Activated T-helper 2 cell treated with anti-CD3 and anti-CD28 coated beads, Interferon-gamma antibody, Interleukin-2, Interleukin-4, amounts not matched to agents 10 μg/mL and 5 μg/mL and 100 μg/mL, durations not matched to agents 14 hours and 24 hours and 36 hours (primary cell): ENCODE data around the gene SLC6A6. TPM values are rescaled to one million over a fixed set of nuclear protein-coding genes. Genes with fewer than 3 reads are reported as not detected.

Experiments used
- DNase-seq: peaks from one replicate; pipeline ENCODE4 v3.0.0; 2021; ENCODE audit warnings: low spot score
- H3K27ac Mint-ChIP-seq: one replicate; pipeline ENCODE4 v1.8.0; 2021; ENCODE audit warnings: mixed read lengths
- H3K27me3 Mint-ChIP-seq: one replicate; pipeline ENCODE4 v1.8.0; 2021; ENCODE audit warnings: low read depth, mixed read lengths
- H3K36me3 Mint-ChIP-seq: one replicate; pipeline ENCODE4 v1.8.0; 2021; ENCODE audit warnings: low read depth, mixed read lengths
- H3K4me1 Mint-ChIP-seq: one replicate; pipeline ENCODE4 v1.8.0; 2021; ENCODE audit warnings: low read depth, mixed read lengths
- H3K4me3 Mint-ChIP-seq: one replicate; pipeline ENCODE4 v1.8.0; 2021; ENCODE audit warnings: low read depth, mild to moderate bottlenecking, moderate library complexity, mixed read lengths
- H3K9me3 Mint-ChIP-seq: one replicate; pipeline ENCODE4 v1.8.0; 2021; ENCODE audit warnings: mixed read lengths
- intact Hi-C: fragments of 100-400 bp; cut with micrococcal nuclease; formaldehyde crosslinking; loops from one replicate; pipeline ENCODE4 v1.15.1; 2023
- total RNA-seq: library from RNA; stranded (reverse); gene quantifications from 2 replicates; pipeline ENCODE4 v1.2.3, GENCODE V29; 2022

SLC6A6 gene
- total RNA-seq, 1 donor from 2014 or later, result 55.8 TPM

DNA sequence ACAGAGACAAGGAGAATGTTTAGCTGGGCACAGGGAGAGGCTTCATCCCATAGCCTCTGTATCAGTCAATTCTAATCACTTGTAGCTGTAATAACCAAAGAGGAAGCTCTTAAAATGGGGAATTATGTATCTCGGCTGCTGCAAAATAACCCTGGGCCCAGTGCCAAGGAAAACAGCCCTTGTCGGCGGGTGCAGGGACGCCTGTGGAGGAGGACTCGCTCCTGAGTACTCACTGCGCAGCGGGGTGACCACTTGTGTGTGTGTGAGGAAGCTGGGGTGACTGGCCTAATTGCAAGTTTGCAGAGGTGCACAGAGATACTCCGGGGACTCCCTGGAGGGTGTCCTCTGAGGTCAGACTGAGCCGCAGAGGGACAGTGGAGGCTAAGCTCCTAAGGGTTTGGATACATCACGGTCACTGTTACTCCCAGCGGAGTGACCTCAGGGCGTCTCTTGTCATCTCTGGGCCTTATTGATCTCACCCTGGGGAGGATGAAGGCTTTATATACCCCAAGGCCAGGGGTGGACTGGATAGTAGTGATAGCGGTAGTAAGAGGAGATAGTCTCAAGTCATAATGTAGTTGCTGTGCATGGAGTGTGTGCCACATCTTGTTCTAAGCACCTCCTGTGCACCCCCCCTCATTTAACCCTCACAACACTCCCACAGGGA lies 37.2 kb downstream of the SLC6A6 start:
- peaks cover 10% of the 10 kb centered on the region for H3K36me3 Mint-ChIP-seq
- DNase-seq, result no peak
- no peaks in the 10 kb centered on the region for H3K27me3 Mint-ChIP-seq
- H3K9me3 Mint-ChIP-seq, result no peaks in the 10 kb centered on the region
- peaks cover 12% of the 10 kb centered on the region for H3K4me1 Mint-ChIP-seq
- intact Hi-C loops, result no loop called here
- no peak overlapping the region for H3K27ac Mint-ChIP-seq
- H3K4me3 Mint-ChIP-seq, result no peak overlapping the region

GRCh38 chr3:14440168-14440518 lies 37.7 kb downstream of the SLC6A6 start:
- Mint-ChIP-seq H3K27me3 (no peaks in the 10 kb centered on the region), H3K27ac (no peak overlapping the region), H3K36me3 (peaks cover 11% of the 10 kb centered on the region), H3K4me1 (peaks cover 8% of the 10 kb centered on the region), H3K9me3 (no peaks in the 10 kb centered on the region), H3K4me3 (no peak overlapping the region)
- intact Hi-C loops, result no loop called here
- no peak for DNase-seq

DNA sequence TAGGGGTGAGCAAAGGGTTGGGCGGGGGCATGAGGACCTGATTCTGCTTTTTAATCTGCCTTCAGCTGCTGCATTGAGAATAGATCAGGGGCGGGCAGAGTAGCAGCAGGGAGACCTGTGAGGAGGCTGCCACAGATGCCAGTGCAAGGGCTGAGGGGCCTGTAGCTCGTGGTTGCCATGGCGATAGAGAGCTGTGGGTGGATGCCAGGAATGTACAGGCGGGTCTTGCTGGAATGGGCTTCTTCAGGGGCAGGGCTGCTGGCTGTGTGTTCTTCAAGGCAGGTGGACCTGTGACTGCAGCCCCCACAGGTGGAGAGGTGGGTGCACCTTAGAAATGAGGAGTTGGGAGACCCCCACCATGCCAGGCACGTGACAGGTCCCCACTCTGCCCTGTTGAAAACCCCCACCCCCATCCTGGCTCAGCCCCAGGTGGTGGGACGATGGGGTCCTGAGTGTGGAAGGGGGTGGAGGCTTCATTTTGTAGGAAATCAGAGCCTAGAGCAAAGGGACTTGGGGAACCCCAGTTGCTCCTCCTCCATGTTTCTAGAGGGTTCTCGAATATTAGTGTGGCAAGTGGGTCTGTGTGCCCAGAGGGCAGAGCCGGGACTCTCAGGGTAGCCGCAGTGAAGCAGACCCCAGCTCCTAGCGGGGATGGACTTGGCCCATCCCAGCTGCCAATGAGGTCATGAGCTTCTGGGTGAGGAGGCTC lies 38.3 kb downstream of the SLC6A6 start:
- Mint-ChIP-seq H3K27ac (no peak overlapping the region), H3K27me3 (no peaks in the 10 kb centered on the region), H3K4me1 (peaks cover 8% of the 10 kb centered on the region), H3K36me3 (peaks cover 15% of the 10 kb centered on the region), H3K4me3 (no peak overlapping the region), H3K9me3 (no peaks in the 10 kb centered on the region)
- no peak for DNase-seq
- intact Hi-C loops, result no loop called here

DNA sequence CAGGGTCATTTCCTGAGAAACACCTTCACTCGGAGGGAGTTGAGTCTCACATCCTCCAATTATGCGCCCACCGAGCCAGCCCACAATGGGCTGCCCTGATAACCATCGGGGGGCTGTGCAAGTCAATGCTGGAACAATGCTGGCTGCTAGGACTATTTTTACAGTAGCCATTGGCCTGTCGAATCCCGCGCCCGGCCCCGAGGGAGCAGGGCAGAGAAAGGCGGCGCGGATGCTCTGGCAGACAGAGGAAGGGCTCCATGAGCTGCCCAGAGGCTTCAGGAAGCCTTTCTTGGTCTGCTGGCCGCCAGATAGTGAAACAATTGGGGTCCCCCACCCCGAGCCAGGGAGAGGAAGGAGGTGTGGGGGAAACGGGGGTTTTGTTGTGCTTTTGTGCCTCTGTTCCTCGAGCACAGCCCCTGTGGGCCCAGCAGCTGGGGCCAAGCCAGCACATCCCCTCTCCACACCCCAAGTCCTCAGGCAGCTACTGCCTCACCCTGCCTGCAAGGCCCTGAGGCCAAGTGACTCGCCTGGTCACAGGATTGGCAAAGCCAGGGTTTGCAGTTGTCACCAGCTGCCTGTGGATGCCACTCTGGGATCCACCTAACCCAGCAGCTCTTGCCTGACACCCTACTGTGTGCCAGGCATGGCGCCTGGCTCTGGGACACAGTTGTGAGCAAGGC lies 39.0 kb downstream of the SLC6A6 start:
- H3K27me3 Mint-ChIP-seq, result no peaks in the 10 kb centered on the region
- H3K4me1 Mint-ChIP-seq, result peaks cover 8% of the 10 kb centered on the region
- intact Hi-C loops, result no loop called here
- peaks cover 22% of the 10 kb centered on the region for H3K36me3 Mint-ChIP-seq
- no peak for DNase-seq
- H3K4me3 Mint-ChIP-seq, result no peak overlapping the region
- no peaks in the 10 kb centered on the region for H3K9me3 Mint-ChIP-seq
- H3K27ac Mint-ChIP-seq, result no peak overlapping the region

- Mint-ChIP-seq H3K4me3 (no peak overlapping the region), H3K4me1 (peaks cover 6% of the 10 kb centered on the region), H3K36me3 (peaks cover 23% of the 10 kb centered on the region), H3K27me3 (no peaks in the 10 kb centered on the region), H3K9me3 (no peaks in the 10 kb centered on the region), H3K27ac (no peak overlapping the region)
- intact Hi-C loops, result no loop called here
- no peak for DNase-seq
Observed at GRCh38 chr3:14441920-14442300, 39.5 kb downstream of the SLC6A6 start.

DNA sequence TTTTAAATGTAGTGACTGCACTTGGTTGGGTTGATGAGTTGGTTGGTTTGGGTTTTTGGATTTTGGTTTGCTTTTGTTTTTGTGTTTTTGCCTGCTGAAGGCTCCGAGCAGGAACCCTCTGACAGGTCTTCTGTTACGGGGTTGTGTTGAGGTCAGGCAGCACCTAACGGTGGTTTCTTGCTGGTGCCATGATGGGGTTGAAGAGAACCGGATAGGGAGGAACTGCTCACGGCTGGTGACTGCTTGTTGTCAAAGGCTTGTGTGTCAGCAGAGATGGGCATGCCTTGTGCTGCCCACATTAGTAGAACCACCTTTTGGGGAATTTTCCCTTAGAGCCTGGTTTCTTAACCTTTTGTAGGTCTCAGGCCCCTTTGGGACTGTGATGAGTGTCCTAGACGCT lies 42.0 kb downstream of the SLC6A6 start:
- DNase-seq, result no peak
- Mint-ChIP-seq H3K9me3 (no peaks in the 10 kb centered on the region), H3K27ac (no peak overlapping the region), H3K27me3 (no peaks in the 10 kb centered on the region), H3K36me3 (peaks cover 42% of the 10 kb centered on the region), H3K4me1 (peaks cover 4% of the 10 kb centered on the region), H3K4me3 (no peak overlapping the region)
- intact Hi-C loops, result no loop called here

DNA sequence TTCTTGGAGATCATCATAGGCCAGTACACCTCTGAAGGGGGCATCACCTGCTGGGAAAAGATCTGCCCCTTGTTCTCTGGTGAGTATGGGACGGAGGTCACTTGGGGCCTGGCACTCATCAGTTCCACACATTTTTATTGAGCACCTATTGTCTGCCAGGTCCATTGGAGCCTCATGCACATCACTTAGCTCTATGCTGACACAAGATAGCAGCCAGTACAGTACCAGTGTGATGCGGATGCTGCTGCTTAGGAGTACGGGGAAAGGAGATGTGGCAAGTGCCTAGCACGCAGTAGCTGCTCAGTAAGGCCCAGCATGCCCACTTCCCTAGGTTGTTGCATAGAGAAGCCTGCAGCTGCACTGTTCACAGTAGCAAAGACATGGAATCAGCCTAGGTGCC lies 43.4 kb downstream of the SLC6A6 start:
- H3K4me1 Mint-ChIP-seq, result no peaks in the 10 kb centered on the region
- no peaks in the 10 kb centered on the region for H3K9me3 Mint-ChIP-seq
- H3K27me3 Mint-ChIP-seq, result no peaks in the 10 kb centered on the region
- intact Hi-C loops, result no loop called here
- no peak overlapping the region for H3K4me3 Mint-ChIP-seq
- peaks cover 43% of the 10 kb centered on the region for H3K36me3 Mint-ChIP-seq
- no peak overlapping the region for H3K27ac Mint-ChIP-seq
- no peak for DNase-seq

- no peak for DNase-seq
- Mint-ChIP-seq H3K4me1 (no peaks in the 10 kb centered on the region), H3K9me3 (no peaks in the 10 kb centered on the region), H3K36me3 (peaks cover 52% of the 10 kb centered on the region), H3K27me3 (no peaks in the 10 kb centered on the region), H3K27ac (no peak overlapping the region), H3K4me3 (no peak overlapping the region)
- intact Hi-C loops, result no loop called here
Observed at GRCh38 chr3:14446988-14447570, 44.7 kb downstream of the SLC6A6 start.

GRCh38 chr3:14448063-14448462 lies 45.7 kb downstream of the SLC6A6 start:
- intact Hi-C loops, result no loop called here
- H3K27me3 Mint-ChIP-seq, result no peaks in the 10 kb centered on the region
- H3K4me1 Mint-ChIP-seq, result no peaks in the 10 kb centered on the region
- H3K9me3 Mint-ChIP-seq, result no peaks in the 10 kb centered on the region
- no peak for DNase-seq
- no peak overlapping the region for H3K27ac Mint-ChIP-seq
- no peak overlapping the region for H3K4me3 Mint-ChIP-seq
- H3K36me3 Mint-ChIP-seq, result peaks cover 54% of the 10 kb centered on the region

GRCh38 chr3:14448756-14449727 lies 46.6 kb downstream of the SLC6A6 start:
- intact Hi-C loops, result no loop called here
- Mint-ChIP-seq H3K27me3 (no peaks in the 10 kb centered on the region), H3K9me3 (no peaks in the 10 kb centered on the region), H3K27ac (no peak overlapping the region), H3K36me3 (peaks cover 58% of the 10 kb centered on the region), H3K4me1 (no peaks in the 10 kb centered on the region), H3K4me3 (no peak overlapping the region)
- no peak for DNase-seq

- no peaks in the 10 kb centered on the region for H3K4me1 Mint-ChIP-seq
- intact Hi-C loops, result no loop called here
- no peak for DNase-seq
- no peak overlapping the region for H3K27ac Mint-ChIP-seq
- no peak overlapping the region for H3K4me3 Mint-ChIP-seq
- no peaks in the 10 kb centered on the region for H3K27me3 Mint-ChIP-seq
- peaks cover 56% of the 10 kb centered on the region for H3K36me3 Mint-ChIP-seq
- no peaks in the 10 kb centered on the region for H3K9me3 Mint-ChIP-seq
Observed at GRCh38 chr3:14450506-14450905, 48.1 kb downstream of the SLC6A6 start.

DNA sequence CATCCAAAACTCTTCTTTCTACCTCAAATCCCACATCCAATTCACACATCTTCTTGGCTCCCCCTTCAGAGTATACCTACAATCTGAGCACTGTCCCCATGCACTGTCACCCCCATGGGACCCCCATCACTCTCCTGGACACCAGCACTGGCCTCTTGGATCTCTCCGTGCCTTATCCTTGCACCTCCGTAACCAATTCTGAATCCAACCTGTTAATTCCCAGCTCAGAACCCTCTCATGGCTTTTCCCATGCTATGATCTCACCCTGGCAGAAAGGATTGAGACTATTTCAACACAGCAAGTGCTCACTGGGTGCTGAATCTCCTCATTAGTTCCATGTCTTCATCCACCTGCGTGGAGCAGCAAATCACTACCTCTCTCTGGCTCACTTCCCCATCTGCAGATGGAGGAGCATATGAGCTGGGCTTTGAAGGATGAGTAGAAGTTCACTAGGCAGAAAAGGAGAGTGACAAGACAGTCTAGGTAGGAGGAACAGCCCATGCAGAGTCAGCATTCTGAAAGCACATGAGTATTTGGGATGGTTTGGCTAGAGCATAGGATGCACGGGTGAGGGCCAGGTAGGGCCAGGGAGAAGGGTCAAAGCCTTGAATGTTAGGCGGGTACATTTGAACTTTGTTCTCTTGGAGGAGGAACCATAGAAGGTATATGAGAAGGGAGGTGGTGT lies 48.7 kb downstream of the SLC6A6 start:
- Mint-ChIP-seq H3K4me3 (no peak overlapping the region), H3K4me1 (no peaks in the 10 kb centered on the region), H3K27me3 (no peaks in the 10 kb centered on the region), H3K36me3 (peaks cover 50% of the 10 kb centered on the region), H3K9me3 (no peaks in the 10 kb centered on the region), H3K27ac (no peak overlapping the region)
- intact Hi-C loops, result no loop called here
- DNase-seq, result no peak
